Ureter (tissue), 1 donor: ENCODE measurements around the gene PLCD1. TPM values are rescaled to one million over a fixed set of nuclear protein-coding genes. Genes with fewer than 3 reads are reported as not detected.
A peak's percentile ranks its signal among the peaks of the same experiment; 100 is the strongest.
"Not testable (repeated sequence)": the region's sequence is repeated elsewhere in the genome, so short reads cannot be mapped to it uniquely, and the experiment has no call there.

ENCODE experiments used
- DNase-seq: peaks from one replicate; pipeline ENCODE4 v3.0.0-alpha.2; 2020; ENCODE audit warnings: low spot score
- total RNA-seq: library from RNA; stranded (reverse); gene quantifications from one replicate; pipeline ENCODE4 v1.2.4, GENCODE V29; 2023
- donor health status: DM: yes; HTN: yes; CAD: no.

Gene PLCD1
- total RNA-seq, 1 donor from 2014 or later, result 93.5 TPM

GRCh38 chr3:38000965-38001455 is 28.4 kb downstream of the PLCD1 start:
- no peak for DNase-seq

- no peak for DNase-seq
Measured at GRCh38 chr3:38000242-38000916, 29.1 kb downstream of the PLCD1 start.

DNA sequence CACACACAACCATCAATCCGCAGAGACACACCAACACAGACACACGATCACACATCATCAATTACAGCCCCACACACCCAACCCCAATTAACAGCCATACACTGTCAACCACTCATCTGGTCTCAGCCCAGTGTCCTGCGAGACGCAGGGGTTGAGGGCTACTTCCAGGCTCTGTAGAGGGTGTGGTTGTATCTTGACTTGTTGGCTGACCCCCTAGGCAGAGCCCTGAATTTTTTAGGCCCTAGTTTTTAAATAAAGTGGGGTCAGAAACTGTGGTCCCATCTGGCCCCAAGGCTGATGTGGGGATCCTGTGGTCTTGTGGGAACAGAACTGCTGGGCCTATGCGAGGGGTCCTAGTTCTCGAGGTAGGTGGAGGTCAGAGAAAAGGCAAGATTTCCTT is 29.6 kb downstream of the PLCD1 start:
- DNase-seq, result no peak

DNA sequence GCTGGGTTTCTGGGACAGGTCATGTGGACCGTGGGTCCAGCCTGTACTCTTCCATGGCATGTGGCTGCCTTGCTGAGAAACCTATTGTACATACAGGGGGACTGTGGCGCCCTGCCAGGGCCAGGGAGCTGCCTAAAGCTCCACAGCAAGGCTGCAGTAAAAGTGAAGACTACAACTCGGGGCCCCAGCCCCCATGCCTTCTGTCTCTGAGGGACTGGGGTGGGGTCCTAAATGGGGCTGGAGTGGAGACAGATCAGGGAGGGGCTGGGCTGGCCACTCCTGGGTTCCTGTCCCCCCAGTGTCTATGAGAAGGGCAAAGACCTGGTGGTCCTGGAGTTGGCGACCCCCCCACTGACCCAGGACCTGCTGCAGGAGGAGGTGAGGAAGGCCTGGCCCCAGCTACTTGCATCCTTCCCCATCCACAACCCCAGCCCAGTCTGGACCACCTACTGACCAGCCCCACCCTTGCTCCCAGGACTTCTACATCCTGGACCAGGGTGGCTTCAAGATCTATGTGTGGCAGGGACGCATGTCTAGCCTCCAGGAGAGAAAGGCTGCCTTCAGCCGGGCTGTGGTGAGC is 31.6 kb downstream of the PLCD1 start:
- DNase-seq, result peak; percentile 52

DNA sequence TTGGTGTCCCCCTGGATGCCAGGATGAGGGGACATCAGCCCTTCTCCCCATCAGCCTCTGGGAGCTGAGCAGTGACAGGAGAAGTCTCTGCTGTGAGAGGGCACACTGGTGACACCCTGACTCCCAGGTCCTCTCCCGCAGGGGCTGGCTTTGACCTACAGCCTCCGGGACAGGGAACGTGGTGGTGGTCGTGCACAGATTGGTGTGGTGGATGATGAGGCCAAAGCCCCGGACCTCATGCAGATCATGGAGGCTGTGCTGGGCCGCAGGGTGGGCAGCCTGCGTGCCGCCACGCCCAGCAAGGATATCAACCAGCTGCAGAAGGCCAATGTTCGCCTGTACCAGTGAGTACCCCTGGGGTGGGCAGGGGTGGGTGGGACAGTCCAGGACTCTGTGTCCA is 32.1 kb downstream of the PLCD1 start:
- DNase-seq, result no peak

GRCh38 chr3:37996785-37997301 is 32.6 kb downstream of the PLCD1 start:
- DNase-seq, result peak; percentile 87

DNA sequence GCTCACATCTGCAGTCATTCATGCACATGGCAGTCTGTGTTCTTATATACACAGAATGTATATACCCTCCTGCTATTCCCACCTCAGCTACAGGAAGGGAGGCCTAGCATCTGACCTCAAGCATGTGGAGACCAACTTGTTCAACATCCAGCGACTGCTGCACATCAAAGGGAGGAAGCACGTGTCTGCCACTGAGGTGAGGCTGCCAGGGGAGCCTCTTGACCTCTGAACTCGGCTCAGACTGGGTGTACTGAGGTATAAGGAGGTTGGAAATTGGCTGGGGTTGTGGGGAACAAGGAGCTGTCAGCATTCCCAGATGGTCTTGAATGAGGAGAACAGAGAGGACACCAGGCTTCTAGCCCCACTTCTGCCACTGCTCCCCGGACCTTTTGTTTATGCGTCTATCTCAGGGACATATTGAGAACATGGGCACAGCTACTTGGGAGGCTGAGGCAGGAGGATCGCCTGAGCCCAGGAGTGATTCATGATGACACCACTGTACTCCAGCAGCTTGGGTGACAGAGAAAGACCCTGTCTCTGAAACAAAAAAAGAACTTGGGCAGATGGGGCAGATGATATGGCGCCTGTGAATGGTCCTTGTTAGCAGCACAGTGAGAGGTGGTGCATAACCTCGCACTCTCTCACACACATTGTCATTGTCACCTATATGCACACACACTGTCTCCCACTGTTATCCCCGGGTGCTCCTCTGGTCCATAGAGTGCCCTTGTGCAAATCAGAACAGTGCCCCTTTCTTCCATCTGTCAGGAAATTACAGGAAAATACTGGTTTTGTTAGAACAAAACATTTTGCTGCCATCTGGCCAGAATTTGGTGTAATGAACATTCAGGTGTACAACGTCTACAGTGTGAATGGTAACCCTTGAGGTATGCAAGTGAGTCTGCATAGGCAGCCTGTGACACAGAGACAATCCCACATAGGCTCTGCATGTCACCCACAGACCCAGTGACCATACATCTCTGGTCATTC is 33.5 kb downstream of the PLCD1 start:
- no peak for DNase-seq

GRCh38 chr3:37994639-37994972 is 34.8 kb downstream of the PLCD1 start:
- no peak for DNase-seq

- peak; percentile 86 for DNase-seq
Measured at GRCh38 chr3:37993820-37994638, 35.4 kb downstream of the PLCD1 start.

DNA sequence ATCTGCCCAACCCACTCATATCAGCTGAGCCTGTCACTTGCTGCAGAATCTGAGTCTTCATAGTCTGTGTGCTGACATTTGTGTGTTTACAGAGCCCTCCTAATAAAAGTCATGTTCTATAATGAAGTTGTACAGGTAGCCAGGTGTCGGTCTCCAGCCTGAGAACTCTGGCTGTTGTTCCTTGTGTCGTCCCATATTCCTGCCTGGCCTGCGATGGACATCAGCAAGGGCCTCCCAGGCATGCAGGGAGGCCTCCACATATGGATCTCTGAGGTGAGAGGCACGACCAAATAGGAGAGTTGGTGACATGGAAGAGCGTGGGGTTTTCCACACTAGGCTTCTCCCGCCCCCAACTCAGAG is 36.0 kb downstream of the PLCD1 start:
- no peak for DNase-seq

- DNase-seq, result no peak
Measured at GRCh38 chr3:37993067-37993455, 36.4 kb downstream of the PLCD1 start.

DNA sequence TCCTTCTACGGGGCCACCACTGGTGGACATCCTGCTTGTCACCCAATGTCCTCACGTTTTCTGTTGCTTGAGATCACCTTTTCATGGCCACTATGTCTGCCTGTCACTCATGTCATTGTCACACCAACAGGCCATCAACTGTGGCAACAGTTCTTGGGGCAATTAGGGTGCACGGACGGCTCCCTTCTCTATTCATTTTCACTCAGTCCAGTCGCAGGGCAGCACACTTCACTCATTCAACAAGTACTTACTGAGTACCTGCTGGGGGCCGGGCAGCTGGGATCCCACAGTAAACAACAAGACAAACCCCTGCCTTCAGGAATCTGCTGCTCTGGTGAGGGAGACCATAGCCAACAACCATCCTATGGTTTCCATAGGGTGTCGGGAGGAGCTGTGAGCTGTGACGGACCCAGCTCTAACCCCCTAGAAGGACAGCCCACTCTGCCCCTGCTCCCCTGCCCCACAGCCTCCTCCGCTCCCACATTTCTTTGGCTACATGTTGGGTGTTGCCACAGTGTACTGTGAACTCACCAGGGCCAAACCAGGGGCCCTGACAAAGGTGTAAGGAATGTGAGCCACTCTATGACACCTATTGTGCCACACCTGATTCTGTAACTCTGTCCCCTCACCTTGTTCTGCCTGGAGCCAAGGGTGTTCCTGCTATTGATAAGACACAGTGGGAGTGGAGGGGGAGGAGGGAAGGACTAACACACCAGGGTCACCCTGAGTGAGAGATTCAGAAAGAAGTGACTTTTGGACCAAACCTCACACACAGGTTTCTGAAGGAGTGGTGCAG is 37.0 kb downstream of the PLCD1 start:
- DNase-seq, result no peak

- DNase-seq, result no peak
Measured at GRCh38 chr3:37991823-37992222, 37.6 kb downstream of the PLCD1 start.

DNA sequence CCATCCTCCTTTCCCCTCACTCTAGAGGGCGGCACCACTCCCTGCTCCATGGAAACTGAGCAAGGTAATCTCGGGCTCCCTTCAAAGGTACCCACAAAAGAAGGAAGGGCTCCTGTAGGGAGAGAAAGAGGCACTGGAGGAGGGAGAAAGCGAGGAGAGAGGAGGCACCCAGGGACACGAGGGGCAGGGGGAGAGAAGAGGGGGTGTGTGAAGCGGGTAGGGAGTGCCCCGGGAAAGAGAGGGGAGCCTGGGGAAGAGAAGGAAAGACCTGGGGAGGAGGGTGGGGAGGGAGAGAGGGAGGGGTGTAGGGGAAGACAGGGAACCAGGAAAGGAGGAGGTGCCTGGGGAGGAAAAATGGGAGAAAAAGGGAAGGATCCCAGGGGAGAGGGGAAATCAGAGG is 38.3 kb downstream of the PLCD1 start:
- DNase-seq, result no peak

DNA sequence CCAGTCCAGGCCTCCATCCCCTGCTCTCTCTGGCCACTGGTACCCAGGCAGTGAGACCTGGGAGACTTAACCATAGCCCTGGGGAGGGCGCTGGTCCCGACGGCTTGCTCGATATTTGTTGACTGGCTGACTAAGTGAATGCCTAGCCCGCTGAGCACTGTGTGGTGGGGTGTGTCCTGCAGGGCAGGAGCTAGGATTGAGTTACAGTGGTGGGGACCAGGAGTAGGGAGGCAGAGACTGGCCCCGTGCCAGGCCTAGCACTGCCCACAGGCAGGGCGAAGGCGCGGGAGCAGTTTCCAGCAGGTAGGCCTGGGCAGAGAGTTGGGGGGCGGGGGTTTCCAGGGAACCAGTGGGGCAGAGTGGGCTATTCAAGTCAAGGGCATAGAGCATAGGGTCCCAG is 38.9 kb downstream of the PLCD1 start, which contains the start of gene VILL:
Gene VILL (plus strand): TSS at position 260 of the 400 bp plus-strand sequence. CDS start 2,887 bp downstream, outside the sequence.
- peak; percentile 73 for DNase-seq

DNA sequence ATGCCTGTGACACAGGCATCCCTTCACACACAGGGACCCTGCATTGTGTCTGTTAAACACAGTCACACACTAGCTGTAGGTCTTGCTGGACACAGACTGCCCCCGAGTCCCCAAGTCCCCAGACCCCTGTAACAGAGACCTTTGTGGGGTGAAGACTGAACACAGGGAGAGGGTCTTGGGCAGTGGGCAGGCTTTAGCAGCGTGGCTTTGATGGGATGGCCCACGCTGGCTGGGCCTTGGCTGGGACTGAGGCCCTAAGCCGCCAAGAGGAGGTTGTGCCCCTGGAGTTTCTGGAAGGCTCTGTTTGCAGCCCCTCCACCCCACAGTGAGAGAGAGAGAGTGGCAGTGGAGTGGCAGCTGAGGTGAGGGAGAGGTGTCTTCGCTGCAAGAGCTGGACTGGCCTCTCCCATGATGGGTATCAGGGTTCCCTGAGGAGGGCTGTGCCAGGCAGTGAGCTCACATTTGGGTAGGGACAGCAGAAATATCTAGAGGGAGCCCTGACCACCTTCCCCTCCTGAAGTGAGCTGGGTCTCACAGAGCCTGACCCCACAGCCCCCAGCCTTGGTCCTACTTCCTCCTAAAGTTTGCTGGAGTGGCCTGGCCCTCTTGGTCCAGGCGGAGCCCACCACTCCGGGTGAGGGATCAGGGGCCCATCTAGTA is 39.5 kb downstream of the PLCD1 start:
- DNase-seq, result peak; percentile 39

- no peak for DNase-seq
Measured at GRCh38 chr3:37988931-37989525, 40.4 kb downstream of the PLCD1 start.

- DNase-seq, result not testable (repeated sequence)
Measured at GRCh38 chr3:37988376-37988775, 41.1 kb downstream of the PLCD1 start.

- DNase-seq, result no peak
Measured at GRCh38 chr3:37987751-37988179, 41.7 kb downstream of the PLCD1 start.

GRCh38 chr3:37987315-37987697 is 42.1 kb downstream of the PLCD1 start:
- no peak for DNase-seq
